ENCODE data around the gene TSACC.

The TSACC gene

DNA sequence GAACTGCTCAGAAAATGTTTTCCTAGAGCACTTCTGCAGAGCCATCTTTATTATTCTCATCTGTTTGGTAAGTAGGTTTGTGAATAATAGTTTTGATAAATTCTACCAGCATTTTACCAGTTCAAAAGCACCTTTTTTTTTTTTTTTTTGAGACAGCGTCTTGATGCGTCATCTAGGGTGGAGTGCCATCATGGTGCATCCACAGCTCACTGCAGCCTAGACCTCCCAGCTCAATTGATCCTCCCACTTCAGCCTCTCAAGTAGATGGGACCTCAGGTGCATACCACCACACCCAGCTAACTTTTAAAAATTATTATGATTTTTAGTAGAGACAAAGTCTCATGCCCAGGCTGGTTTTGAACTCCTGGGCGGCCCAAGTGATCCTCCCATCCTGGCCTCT is 20.9 kb downstream of the TSACC start:
- no peak for DNase-seq (ENCODE audit: low read depth)
- TF ChIP-seq, protein P1, sequence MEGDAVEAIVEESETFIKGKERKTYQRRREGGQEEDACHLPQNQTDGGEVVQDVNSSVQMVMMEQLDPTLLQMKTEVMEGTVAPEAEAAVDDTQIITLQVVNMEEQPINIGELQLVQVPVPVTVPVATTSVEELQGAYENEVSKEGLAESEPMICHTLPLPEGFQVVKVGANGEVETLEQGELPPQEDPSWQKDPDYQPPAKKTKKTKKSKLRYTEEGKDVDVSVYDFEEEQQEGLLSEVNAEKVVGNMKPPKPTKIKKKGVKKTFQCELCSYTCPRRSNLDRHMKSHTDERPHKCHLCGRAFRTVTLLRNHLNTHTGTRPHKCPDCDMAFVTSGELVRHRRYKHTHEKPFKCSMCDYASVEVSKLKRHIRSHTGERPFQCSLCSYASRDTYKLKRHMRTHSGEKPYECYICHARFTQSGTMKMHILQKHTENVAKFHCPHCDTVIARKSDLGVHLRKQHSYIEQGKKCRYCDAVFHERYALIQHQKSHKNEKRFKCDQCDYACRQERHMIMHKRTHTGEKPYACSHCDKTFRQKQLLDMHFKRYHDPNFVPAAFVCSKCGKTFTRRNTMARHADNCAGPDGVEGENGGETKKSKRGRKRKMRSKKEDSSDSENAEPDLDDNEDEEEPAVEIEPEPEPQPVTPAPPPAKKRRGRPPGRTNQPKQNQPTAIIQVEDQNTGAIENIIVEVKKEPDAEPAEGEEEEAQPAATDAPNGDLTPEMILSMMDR (IDR thresholded peaks at IDR 0.05; ENCODE audit: control insufficient read depth, extremely low read depth, insufficient read depth): no peak
- no peak overlapping the region for H3K4me3 ChIP-seq (ENCODE audit: low read depth, low read length)

DNA sequence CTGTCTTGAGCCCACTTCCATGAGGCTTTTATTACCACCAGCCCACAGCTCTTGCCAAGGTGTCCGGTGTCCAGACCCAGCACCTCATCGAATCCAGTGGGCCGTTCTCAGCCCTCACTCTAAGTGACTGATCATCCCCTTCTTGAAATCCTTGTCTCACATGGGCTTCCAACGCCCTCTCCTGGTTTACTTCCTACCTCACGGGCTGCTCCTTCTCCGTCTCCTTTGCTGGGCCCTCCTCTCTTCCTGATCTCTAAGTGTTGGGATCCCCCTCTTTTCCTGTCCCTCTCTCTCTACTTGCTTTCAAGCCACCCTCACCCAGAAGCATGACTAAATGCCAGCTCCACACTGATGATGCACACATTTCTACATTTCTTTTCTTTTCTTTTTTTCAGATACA is 21.6 kb downstream of the TSACC start:
- TF ChIP-seq, protein P1 (IDR thresholded peaks at IDR 0.05; ENCODE audit: control insufficient read depth, extremely low read depth, insufficient read depth): no peak
- no peak for DNase-seq (ENCODE audit: low read depth)
- no peak overlapping the region for H3K4me3 ChIP-seq (ENCODE audit: low read depth, low read length)

DNA sequence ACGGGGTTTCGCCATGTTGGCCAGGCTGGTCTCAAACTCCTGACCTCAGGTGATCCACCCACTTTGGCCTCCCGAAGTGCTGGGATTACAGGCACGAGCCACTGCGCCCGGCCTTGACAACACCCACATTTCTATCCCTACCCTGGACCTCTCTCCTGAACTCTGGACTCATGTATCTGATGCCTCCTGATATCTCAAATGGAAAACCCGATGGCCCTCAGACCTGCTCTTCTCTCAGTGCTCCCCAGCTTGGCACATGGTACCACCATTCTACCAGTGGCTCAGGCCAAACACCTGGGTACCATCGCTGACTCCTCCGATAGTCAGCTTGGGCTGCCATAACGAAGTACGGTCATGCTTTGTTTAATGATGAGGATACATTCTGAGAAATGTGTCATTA is 22.2 kb downstream of the TSACC start:
- TF ChIP-seq, protein P1 (IDR thresholded peaks at IDR 0.05; ENCODE audit: control insufficient read depth, extremely low read depth, insufficient read depth): no peak
- DNase-seq (ENCODE audit: low read depth): no peak
- no peak overlapping the region for H3K4me3 ChIP-seq (ENCODE audit: low read depth, low read length)

DNA sequence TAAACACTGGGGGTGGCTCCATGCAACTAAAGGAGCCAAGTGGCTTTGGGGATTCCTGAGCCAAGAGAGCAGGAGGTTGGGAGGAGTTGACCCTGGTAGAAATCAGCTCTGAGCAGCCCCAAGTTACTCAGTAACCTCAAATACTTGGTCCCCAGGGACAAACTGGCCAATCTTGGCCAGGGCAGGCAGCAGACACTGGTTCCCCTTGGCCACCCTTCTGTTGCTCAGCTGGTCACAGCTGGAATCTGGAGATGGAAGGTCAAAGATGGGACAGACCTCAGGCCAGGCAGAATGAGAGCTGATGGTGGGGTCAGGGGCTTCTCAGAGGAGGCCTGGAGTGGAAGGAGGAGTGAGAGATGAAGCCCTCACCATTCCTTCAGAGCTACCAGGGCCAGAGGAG is 27.4 kb downstream of the TSACC start:
- TF ChIP-seq, protein P1 (IDR thresholded peaks at IDR 0.05; ENCODE audit: control insufficient read depth, extremely low read depth, insufficient read depth): no peak
- DNase-seq (ENCODE audit: low read depth): no peak
- H3K4me3 ChIP-seq (ENCODE audit: low read depth, low read length): no peak overlapping the region

DNA sequence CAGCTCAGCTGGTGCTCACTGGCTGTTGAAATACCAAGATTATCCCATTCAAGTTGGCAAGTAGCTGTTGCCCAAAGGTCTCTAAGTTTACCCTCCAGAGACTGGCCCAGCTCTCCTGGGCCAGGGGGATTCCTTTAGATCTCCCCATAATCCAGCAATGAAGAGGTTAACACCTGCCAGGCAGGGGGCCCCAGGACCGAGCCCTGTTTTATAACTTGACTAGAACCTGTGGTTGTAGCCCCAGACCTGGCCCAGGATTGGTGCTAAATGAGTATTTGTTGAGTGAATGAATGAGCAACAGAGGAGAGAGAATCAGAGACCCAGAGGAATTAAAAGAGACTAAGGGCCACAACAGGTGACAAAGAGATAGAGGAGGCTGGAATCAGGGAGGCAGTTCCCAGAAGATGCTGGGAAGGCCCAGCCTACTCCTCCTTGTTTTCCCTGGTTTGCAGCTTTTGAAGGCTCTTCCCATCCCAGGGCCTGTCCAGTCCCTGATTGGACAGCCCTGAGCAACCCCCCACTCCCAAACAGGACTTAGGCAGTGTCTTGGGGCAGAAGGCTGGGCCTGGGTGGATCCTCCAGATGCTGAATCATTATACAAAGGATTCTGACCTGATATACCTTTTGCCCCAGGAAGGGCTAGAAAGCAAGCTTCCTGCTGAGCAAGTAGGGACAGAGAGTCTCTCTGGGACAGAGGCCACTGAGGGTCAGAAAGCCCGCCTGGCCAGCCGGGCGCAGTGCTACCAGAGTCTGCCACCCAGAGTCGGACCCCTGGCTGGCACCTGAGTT is 28.2 kb downstream of the TSACC start:
- no peak for DNase-seq (ENCODE audit: low read depth)
- TF ChIP-seq, protein P1 (IDR thresholded peaks at IDR 0.05; ENCODE audit: control insufficient read depth, extremely low read depth, insufficient read depth): no peak

DNA sequence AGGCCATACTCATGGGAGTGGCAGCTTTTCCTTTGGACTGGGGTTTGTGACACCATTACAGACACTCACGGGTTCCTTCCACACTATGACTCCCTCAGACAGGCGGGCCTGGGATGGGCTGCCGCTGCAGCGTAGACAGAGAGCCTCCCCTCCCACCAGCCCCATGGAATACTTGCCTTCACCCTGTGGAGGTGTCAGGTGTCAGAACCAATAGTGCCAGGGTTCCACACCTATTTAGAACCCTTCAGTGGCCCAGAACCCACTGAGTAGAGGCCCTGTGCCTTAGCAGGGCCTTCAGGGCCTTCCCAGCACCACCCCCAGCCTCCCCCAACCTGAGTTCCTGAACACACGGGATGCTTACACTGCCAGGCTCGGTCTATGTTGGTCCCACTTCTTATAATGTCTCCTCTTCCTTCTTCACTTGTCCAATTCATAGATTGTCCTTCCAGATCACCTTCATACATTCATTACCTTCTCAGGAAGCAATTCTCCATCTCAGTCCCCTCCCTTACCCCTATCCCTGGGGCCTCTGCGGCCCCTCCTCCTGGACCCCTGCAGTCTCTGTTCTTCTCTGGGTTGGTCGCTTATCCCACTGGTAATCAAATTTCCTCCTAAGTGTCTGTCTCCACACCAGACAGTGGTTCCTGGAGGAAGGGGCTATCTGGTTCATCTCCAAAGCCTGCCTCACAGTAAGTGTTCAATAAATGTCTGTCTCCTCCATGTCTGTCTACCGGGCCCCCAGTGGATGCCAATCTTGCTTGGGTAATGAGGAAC is 29.2 kb downstream of the TSACC start:
- TF ChIP-seq, protein P1 (IDR thresholded peaks at IDR 0.05; ENCODE audit: control insufficient read depth, extremely low read depth, insufficient read depth): no peak
- no peak for DNase-seq (ENCODE audit: low read depth)
- no peak overlapping the region for H3K4me3 ChIP-seq (ENCODE audit: low read depth, low read length)

More for the DNA sequence above, 28.2 kb downstream of the TSACC start:
- no peak overlapping the region for H3K4me3 ChIP-seq (ENCODE audit: low read depth, low read length)
